Bronchial epithelial cell (primary cell): Measurements from ENCODE around the gene RASGRF2. TPM values are rescaled to one million over a fixed set of nuclear protein-coding genes. Genes with fewer than 3 reads are reported as not detected.
A peak's percentile ranks its signal among the peaks of the same experiment; 100 is the strongest.

Experiments
- DNase-seq: peaks from one replicate; pipeline ENCODE4 v3.0.0-alpha.2; 2010; ENCODE audit warnings: low read depth
- FAIRE-seq: peaks from 2 replicates; lab custom pipeline; 2011; peaks lifted over from hg19 to GRCh38; lab: Jason Lieb, UNC
- H3K27me3 ChIP-seq: 2 replicates; pipeline ENCODE4 v1.5.1; 2011; ENCODE audit warnings: low read length; ENCODE audit not compliant: control insufficient read depth, insufficient read depth
- H3K36me3 ChIP-seq: 2 replicates; pipeline ENCODE4 v1.5.1; 2011; ENCODE audit warnings: low read length; ENCODE audit not compliant: control insufficient read depth, insufficient read depth
- H3K4me3 ChIP-seq: 2 replicates; pipeline ENCODE4 v1.5.1; 2011; ENCODE audit warnings: mild to moderate bottlenecking, low read depth, low read length, control low read depth
- total RNA-seq: library from RNA; depleted of rRNA; stranded (reverse); fragments of >200 nt; gene quantifications from 2 replicates; pipeline ENCODE4 v1.2.1, GENCODE V29; 2014
- TF ChIP-seq, protein P1 (sequence below): IDR thresholded peaks from 2 replicates; pipeline ENCODE4 v1.5.1; 2011; ENCODE audit warnings: mild to moderate bottlenecking, moderate library complexity, low read length, control low read depth, inconsistent platforms; ENCODE audit not compliant: insufficient read depth, severe bottlenecking

RASGRF2 gene
- total RNA-seq, 1 donor from 2014 or later, result 0.53 TPM

DNA sequence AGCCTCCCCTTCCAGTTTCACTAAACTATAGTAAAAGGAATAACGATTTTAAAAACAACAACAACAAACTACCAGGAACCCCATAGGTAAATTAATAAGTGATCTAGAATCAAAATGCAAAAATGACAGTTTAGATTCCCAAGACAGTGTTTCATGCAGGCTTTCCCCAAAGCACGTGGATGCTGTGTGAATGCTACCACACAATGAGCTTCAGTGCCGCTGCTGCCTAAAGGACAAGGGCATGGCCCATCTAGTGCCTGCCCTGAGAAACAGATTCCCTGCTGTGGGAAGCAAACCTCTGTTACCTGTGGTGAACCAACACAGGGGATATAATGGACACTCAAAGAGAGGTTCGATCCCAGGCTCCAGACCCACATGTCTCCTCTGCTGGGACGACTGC, 249.2 kb downstream of the RASGRF2 start:
- TF ChIP-seq, protein P1, sequence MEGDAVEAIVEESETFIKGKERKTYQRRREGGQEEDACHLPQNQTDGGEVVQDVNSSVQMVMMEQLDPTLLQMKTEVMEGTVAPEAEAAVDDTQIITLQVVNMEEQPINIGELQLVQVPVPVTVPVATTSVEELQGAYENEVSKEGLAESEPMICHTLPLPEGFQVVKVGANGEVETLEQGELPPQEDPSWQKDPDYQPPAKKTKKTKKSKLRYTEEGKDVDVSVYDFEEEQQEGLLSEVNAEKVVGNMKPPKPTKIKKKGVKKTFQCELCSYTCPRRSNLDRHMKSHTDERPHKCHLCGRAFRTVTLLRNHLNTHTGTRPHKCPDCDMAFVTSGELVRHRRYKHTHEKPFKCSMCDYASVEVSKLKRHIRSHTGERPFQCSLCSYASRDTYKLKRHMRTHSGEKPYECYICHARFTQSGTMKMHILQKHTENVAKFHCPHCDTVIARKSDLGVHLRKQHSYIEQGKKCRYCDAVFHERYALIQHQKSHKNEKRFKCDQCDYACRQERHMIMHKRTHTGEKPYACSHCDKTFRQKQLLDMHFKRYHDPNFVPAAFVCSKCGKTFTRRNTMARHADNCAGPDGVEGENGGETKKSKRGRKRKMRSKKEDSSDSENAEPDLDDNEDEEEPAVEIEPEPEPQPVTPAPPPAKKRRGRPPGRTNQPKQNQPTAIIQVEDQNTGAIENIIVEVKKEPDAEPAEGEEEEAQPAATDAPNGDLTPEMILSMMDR, result no peak
- DNase-seq (no peak), FAIRE-seq (peak; percentile 92)
- Histone ChIP-seq H3K36me3 (no peaks in the 10 kb centered on the region), H3K4me3 (no peak overlapping the region), H3K27me3 (no peaks in the 10 kb centered on the region)

DNA sequence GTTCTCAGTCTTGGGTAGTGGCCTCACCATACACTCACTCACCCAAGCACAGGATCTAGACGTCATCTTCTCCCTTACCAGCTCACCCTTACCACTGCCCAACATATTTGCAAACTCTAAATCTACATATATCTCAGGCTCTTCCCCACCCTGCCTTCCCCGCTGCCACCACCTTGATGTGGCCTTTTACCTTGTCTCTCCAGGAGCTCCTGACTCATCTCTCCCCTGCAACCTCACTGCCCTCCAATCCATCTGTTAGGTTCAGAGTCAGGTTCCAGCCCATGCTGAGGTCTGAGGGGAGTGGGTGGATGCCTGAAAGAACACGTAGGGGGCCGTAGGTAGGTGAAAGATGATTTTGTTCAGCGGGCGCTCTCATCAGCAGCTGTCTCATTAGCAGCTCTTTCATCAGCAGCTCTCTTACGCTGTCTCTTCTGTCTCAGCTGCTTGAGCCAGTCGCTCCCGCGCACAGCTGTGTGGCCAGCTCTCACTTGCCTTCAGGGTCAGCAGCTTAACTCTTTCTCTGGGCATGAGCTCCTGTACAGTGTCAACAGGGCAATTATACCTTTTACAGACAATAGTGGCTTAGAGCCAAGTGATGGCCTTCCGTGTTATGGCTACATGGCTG, 249.8 kb downstream of the RASGRF2 start:
- FAIRE-seq (peak; percentile 7), DNase-seq (no peak)
- TF ChIP-seq, protein P1, result no peak
- H3K36me3 ChIP-seq, result no peaks in the 10 kb centered on the region
- H3K4me3 ChIP-seq, result no peak overlapping the region
- H3K27me3 ChIP-seq, result no peaks in the 10 kb centered on the region

DNA sequence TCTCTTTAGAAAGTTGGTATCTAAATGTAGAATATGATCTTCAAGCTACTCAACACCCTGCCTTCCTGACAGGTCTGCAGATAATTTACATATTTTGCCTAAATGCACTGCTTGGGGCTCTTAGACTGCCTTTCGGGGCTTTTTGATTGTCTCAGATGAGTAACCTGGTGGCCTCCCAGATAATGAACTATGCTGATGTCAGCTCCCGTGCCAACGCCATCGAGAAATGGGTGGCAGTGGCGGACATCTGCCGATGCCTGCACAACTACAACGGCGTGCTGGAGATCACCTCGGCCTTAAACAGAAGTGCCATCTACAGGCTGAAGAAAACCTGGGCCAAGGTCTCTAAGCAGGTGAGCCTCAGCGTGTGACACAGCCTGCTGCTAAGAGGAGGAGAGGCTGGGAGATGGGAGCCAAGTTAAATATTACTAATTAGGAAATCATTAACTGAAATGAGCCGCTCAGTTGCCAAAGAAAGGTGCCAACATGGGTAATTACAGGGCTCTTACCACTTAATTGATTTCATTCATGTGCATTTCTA, 252.1 kb downstream of the RASGRF2 start:
- Histone ChIP-seq H3K36me3 (no peaks in the 10 kb centered on the region), H3K4me3 (no peak overlapping the region), H3K27me3 (no peaks in the 10 kb centered on the region)
- DNase-seq (no peak), FAIRE-seq (no peak)
- TF ChIP-seq, protein P1, result no peak

DNA sequence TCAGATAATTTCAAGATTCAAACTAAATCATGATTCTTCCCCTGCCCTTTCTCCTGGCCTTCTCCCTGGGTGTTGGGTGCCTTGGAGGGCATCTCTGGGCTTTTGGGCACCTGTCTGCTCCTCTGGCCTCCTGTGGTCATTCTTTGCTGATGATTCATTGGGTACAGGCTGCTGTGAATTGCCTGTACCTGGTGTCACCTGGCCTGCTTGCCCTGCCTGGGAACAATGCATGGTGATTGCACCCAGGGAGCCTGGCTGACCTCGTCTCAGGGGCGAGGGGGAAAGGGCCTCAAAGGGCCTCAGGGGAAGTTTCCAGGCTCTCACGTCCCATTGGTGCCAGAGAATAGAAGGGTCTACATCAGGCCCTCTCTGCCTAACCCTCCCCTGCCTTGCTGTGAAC, 252.9 kb downstream of the RASGRF2 start:
- DNase-seq (no peak), FAIRE-seq (no peak)
- H3K27me3 ChIP-seq, result no peaks in the 10 kb centered on the region
- no peaks in the 10 kb centered on the region for H3K36me3 ChIP-seq
- H3K4me3 ChIP-seq, result no peak overlapping the region
- TF ChIP-seq, protein P1, result no peak

DNA sequence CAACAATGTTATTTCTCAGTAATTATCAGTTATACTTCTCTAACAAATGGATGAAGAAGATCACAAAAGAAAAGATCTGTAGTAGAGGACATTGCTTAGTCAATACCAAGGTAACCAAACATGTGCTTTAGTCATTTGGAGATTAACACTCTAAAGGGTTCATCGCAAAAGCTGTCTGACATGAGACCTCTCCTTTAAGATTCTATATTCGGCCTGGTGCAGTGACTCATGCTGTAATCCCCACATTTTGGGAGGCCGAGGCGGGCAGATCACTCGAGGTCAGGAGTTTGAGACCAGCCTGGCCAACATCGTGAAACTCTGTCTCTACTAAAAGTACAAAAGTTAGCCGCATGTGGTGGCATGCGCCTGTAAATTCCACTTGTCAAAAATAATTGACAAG, 254.7 kb downstream of the RASGRF2 start:
- Histone ChIP-seq H3K27me3 (no peaks in the 10 kb centered on the region), H3K36me3 (no peaks in the 10 kb centered on the region), H3K4me3 (no peak overlapping the region)
- FAIRE-seq, result no peak
- TF ChIP-seq, protein P1, result no peak
- no peak for DNase-seq

DNA sequence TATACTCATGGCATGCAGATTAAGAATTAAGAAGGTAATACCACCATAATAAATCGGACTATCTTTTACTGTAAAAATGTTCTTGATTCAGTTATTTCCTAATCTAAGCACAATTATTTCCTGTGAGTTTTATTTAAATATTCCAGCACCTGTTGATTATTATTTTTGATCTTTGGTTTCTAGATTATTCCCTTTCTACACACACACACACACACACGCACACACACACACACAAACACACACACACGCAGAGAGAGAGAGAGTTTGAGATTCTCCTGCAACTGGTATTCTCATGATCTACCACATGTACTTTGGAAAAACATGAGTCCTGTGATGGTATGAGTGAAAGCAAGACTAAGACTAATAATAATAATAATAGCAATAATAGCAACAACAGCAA, 256.0 kb downstream of the RASGRF2 start:
- DNase-seq (no peak), FAIRE-seq (no peak)
- H3K4me3 ChIP-seq, result no peak overlapping the region
- no peaks in the 10 kb centered on the region for H3K36me3 ChIP-seq
- TF ChIP-seq, protein P1, result no peak
- no peaks in the 10 kb centered on the region for H3K27me3 ChIP-seq
